PC-3 (cell line): ENCODE measurements around the gene FBXO17. TPM values are rescaled to one million over a fixed set of nuclear protein-coding genes. Genes with fewer than 3 reads are reported as not detected.

ENCODE experiments used
- ATAC-seq: fragments of 200-7000 bp; cut with Tn5 transposase; 2 replicates; pipeline ENCODE4 v1.9.1; 2020; ENCODE audit warnings: mild to moderate bottlenecking, moderate library complexity
- BruUV-seq: library from RNA; stranded (reverse); fragments of 400-500 nt; replicated peaks from 2 replicates; lab custom pipeline; 2021; lab: Mats Ljungman, UMichigan
- CTCF ChIA-PET: fragments of 300-600 bp; sonication (Branson Sonifier 250); formaldehyde crosslinking; loops from one replicate; lab custom pipeline; 2022; ENCODE audit warnings: antibody characterized with exemption; lab: Charles Lee
- POLR2A ChIA-PET: fragments of 300-600 bp; sonication (Branson Sonifier 250); formaldehyde crosslinking; loops from one replicate; lab custom pipeline; 2022; ENCODE audit warnings: antibody characterized with exemption; ENCODE audit not compliant: unreplicated experiment; lab: Charles Lee
- DNase-seq: peaks from one replicate; pipeline ENCODE4 v3.0.0-alpha.2; 2015
- H2AFZ ChIP-seq: fragments of 300-600 bp; sonication (generic); 2 replicates; pipeline ENCODE4 v1.6.0; 2016; ENCODE audit warnings: antibody characterized with exemption, low read length
- H3F3A ChIP-seq: fragments of 300-600 bp; sonication (generic); one replicate; pipeline ENCODE4 v1.6.0; 2017; ENCODE audit warnings: antibody characterized with exemption, low read length, control low read depth, mild to moderate bottlenecking; ENCODE audit not compliant: unreplicated experiment
- H3K27ac ChIP-seq: fragments of 300-600 bp; sonication (generic); 2 replicates; pipeline ENCODE4 v1.5.1; 2016; ENCODE audit warnings: mild to moderate bottlenecking, low read length
- H3K27me3 ChIP-seq: fragments of 300-600 bp; sonication (generic); 2 replicates; pipeline ENCODE4 v1.6.1; 2016; ENCODE audit warnings: low read length, mixed read lengths
- H3K36me3 ChIP-seq: fragments of 300-600 bp; sonication (generic); 2 replicates; pipeline ENCODE4 v1.6.1; 2016; ENCODE audit warnings: low read depth, mixed run types, low read length, mixed read lengths
- H3K4me1 ChIP-seq: fragments of 300-600 bp; sonication (generic); 2 replicates; pipeline ENCODE4 v1.5.1; 2016; ENCODE audit warnings: low read length; ENCODE audit not compliant: insufficient read depth
- H3K4me2 ChIP-seq: fragments of 300-600 bp; sonication (generic); 2 replicates; pipeline ENCODE4 v1.6.0; 2016; ENCODE audit warnings: low read length
- H3K4me3 ChIP-seq: fragments of 300-600 bp; sonication (generic); 2 replicates; pipeline ENCODE4 v1.5.1; 2016; ENCODE audit warnings: mild to moderate bottlenecking, low read length, mixed read lengths
- H3K79me2 ChIP-seq: fragments of 300-600 bp; sonication (generic); 2 replicates; pipeline ENCODE4 v1.6.1; 2017; ENCODE audit warnings: low read length, mixed read lengths
- H3K9ac ChIP-seq: fragments of 300-600 bp; sonication (generic); 2 replicates; pipeline ENCODE4 v1.6.0; 2016; ENCODE audit warnings: mild to moderate bottlenecking, low read length
- H3K9me2 ChIP-seq: fragments of 300-600 bp; sonication (generic); replicated peaks from 2 replicates; pipeline ENCODE4 v1.6.1; 2016; ENCODE audit warnings: mixed run types, low read length, mixed read lengths
- H3K9me3 ChIP-seq: fragments of 300-600 bp; sonication (generic); 2 replicates; pipeline ENCODE4 v1.6.1; 2016; ENCODE audit warnings: low read length, mixed read lengths
- H4K20me1 ChIP-seq: fragments of 300-600 bp; sonication (generic); 2 replicates; pipeline ENCODE4 v1.6.1; 2016; ENCODE audit warnings: low read length, mixed read lengths
- EZH2 ChIP-seq: fragments of 300-600 bp; sonication (generic); IDR thresholded peaks from one replicate; pipeline ENCODE4 v1.6.1; 2017; ENCODE audit warnings: antibody characterized with exemption, mild to moderate bottlenecking, low read length; ENCODE audit not compliant: unreplicated experiment
- EZH2phosphoT487 ChIP-seq: fragments of 300-600 bp; sonication (generic); IDR thresholded peaks from 2 replicates; pipeline ENCODE4 v1.6.1; 2018; ENCODE audit warnings: mild to moderate bottlenecking, antibody characterized with exemption, low read length, borderline replicate concordance
- intact Hi-C: fragments of 100-400 bp; cut with micrococcal nuclease; formaldehyde crosslinking; loops from 2 replicates; pipeline ENCODE4 v1.9.0; 2023
- total RNA-seq: library from RNA; depleted of rRNA; stranded (reverse); fragments of >200 nt; gene quantifications from 2 replicates; pipeline ENCODE4 v1.2.3, GENCODE V29; 2014
- TF ChIP-seq, protein P1 (sequence below): fragments of 300-600 bp; sonication (generic); conservative IDR thresholded peaks from 2 replicates; pipeline ENCODE4 v1.5.1; 2017; ENCODE audit warnings: antibody characterized with exemption, low read depth, mild to moderate bottlenecking, low read length

Gene FBXO17
- total RNA-seq, 1 experiment from 2014 or later = not detected

DNA sequence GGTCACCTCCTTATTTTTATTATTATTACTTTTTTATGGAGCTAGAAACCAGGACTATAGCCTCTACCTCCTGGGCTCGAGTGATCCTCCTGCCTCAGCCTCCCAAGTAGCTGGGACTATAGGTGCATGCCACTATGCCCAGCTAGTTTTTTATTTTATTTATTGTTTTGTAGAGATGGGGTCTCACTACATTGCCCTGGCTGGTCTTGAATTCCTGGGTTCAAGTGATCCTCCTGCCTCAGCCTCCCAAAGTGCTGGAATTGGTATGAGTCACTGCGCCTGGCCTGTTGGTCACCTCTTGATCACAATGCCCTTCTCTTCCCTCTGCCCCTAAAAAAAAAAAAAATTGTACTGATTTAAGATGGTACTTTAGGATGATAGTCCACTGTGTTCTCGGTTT is 24.4 kb downstream of the FBXO17 start:
- H3K4me3 ChIP-seq = no peak overlapping the region
- H2AFZ ChIP-seq = no peak overlapping the region
- no peak overlapping the region for H3K9ac ChIP-seq
- intact Hi-C loops = loop anchor here (10.0 kb wide), 1 partner anchor 546 kb away; the partner anchor contains the start of gene FAM98C
- no peaks in the 10 kb centered on the region for H3F3A ChIP-seq
- DNase-seq (no peak), ATAC-seq (no peak)
- H3K36me3 ChIP-seq = no peaks in the 10 kb centered on the region
- no peaks in the 10 kb centered on the region for H3K79me2 ChIP-seq
- H3K4me1 ChIP-seq = no peaks in the 10 kb centered on the region
- no peaks in the 10 kb centered on the region for H4K20me1 ChIP-seq
- H3K27ac ChIP-seq = no peak overlapping the region
- no peak overlapping the region for H3K4me2 ChIP-seq
- TF ChIP-seq EZH2phosphoT487 = no peak
- no peak for TF ChIP-seq EZH2
- TF ChIP-seq, protein P1, sequence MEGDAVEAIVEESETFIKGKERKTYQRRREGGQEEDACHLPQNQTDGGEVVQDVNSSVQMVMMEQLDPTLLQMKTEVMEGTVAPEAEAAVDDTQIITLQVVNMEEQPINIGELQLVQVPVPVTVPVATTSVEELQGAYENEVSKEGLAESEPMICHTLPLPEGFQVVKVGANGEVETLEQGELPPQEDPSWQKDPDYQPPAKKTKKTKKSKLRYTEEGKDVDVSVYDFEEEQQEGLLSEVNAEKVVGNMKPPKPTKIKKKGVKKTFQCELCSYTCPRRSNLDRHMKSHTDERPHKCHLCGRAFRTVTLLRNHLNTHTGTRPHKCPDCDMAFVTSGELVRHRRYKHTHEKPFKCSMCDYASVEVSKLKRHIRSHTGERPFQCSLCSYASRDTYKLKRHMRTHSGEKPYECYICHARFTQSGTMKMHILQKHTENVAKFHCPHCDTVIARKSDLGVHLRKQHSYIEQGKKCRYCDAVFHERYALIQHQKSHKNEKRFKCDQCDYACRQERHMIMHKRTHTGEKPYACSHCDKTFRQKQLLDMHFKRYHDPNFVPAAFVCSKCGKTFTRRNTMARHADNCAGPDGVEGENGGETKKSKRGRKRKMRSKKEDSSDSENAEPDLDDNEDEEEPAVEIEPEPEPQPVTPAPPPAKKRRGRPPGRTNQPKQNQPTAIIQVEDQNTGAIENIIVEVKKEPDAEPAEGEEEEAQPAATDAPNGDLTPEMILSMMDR = no peak
- no TSS peak for BruUV-seq
- POLR2A ChIA-PET = no interaction called here
- no peaks in the 10 kb centered on the region for H3K9me3 ChIP-seq
- no peaks in the 10 kb centered on the region for H3K9me2 ChIP-seq
- H3K27me3 ChIP-seq = no peaks in the 10 kb centered on the region
- CTCF ChIA-PET = interaction anchor here (0.7 kb wide), 1 partner anchor 112 kb away, joined by 5 read pairs; no protein-coding TSS in a partner anchor

DNA sequence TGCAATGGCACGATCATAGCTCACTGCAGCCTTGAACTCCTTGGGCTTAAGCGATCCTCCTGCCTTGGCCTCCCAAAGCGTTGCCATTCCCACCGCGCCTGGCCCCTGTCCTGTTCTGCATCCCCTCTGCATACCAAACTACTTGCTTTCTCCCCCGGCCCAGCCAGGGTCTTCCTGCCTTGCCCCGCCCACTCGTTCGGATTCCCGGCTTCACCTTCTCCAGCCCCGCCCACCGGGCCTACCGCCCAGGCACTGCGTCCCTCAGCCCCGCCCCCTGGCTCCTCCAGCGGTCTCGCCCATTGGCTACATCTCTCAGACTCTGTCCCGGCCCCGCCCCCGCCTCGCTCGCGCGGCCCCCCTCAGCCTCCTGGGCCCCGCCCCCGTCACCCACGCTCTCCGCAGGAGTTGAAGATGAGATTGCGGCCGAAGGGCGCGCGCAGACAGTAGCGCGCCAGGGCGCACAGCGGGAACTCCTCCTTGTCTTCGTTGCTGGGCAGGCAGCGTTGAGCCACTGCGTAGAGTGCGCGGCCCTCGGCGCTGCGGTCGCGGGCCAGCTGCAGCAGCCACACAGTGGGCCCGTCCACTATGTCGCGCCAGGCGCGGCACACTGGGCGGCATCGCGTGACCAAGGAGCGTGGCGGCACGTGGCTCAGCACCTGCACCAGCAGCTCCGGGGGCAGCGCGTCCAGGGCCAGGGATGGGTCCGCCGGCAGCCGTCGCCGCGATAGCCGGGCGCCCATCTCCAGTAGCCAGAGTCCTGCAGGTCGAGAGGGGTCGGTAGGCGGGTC is 25.8 kb downstream of the FBXO17 start:
- Histone ChIP-seq H3K27me3 (no peaks in the 10 kb centered on the region), H3K79me2 (no peaks in the 10 kb centered on the region), H3F3A (no peaks in the 10 kb centered on the region), H3K4me1 (no peaks in the 10 kb centered on the region), H3K9ac (no peak overlapping the region), H3K27ac (no peak overlapping the region), H2AFZ (no peak overlapping the region), H3K4me2 (no peak overlapping the region), H3K36me3 (no peaks in the 10 kb centered on the region), H3K9me2 (no peaks in the 10 kb centered on the region), H3K9me3 (no peaks in the 10 kb centered on the region), H4K20me1 (no peaks in the 10 kb centered on the region), H3K4me3 (no peak overlapping the region)
- POLR2A ChIA-PET = interaction anchor here (0.6 kb wide), 1 partner anchor 124 kb away, joined by 6 read pairs; no protein-coding TSS in a partner anchor
- CTCF ChIA-PET = no interaction called here
- ATAC-seq = no peak
- peak; percentile 20 for DNase-seq
- TF ChIP-seq EZH2phosphoT487 = no peak
- no peak for TF ChIP-seq EZH2
- intact Hi-C loops = loop anchor here (10.0 kb wide), 1 partner anchor 545 kb away; the partner anchor contains the start of gene FAM98C
- BruUV-seq = no TSS peak

DNA sequence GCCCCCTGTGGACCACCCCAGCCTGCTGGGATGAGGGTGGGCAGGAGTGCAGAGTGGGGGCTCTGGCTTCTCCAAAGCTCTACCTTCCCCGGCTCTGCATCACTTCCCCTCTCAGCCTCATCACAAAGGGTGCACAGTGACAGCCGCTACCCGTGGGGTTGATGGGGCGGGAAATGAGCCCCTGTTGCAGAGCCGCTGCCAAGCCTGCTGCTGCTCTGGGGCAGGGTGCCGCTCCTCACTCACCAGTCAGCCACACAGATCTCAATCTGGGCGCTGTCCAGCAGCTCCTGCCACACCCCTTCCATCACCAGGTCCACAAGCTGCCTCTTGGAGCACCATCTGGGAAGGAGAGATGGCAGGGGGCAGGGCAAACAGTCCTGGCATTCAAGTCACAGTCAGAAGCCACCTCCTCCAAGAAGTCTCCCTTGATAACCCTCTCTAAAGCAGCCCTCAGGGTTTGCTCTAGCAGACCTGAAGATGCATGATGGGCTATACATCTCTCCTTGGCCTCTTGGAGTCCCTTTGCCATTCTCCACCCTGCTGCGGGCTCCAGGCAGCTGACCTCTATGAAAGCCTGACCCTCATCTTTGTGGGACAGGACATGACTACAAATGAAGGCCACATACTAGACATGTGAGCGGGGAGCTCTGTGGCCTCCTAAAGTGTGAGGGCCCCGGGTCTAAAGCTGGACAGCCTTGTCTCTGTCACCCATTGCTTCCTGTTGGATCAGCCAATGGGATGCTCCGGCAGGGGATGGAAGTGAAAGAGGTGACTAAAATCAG is 29.1 kb downstream of the FBXO17 start:
- Histone ChIP-seq H3K27ac (no peak overlapping the region), H3K9me2 (no peaks in the 10 kb centered on the region), H3K4me3 (no peak overlapping the region), H3F3A (no peaks in the 10 kb centered on the region), H3K79me2 (no peaks in the 10 kb centered on the region), H3K9ac (no peak overlapping the region), H3K36me3 (no peaks in the 10 kb centered on the region), H2AFZ (no peak overlapping the region), H3K27me3 (no peaks in the 10 kb centered on the region), H3K4me2 (no peak overlapping the region), H4K20me1 (no peaks in the 10 kb centered on the region), H3K9me3 (no peaks in the 10 kb centered on the region), H3K4me1 (no peaks in the 10 kb centered on the region)
- peak; percentile 5 for DNase-seq
- CTCF ChIA-PET = no interaction called here
- TF ChIP-seq EZH2phosphoT487 (no peak), EZH2 (no peak)
- TF ChIP-seq, protein P1 = no peak
- POLR2A ChIA-PET = no interaction called here
- ATAC-seq = peak; percentile 22; the same call in 1 of the 2 replicates
- intact Hi-C loops = no loop called here
- no TSS peak for BruUV-seq
